Heart right ventricle (tissue), 16 donors: Measurements from ENCODE around the gene DUSP1. TPM values are rescaled to one million over a fixed set of nuclear protein-coding genes. Genes with fewer than 3 reads are reported as not detected.

Experiments
- ATAC-seq, 8 donors: fragments of 200-7000 bp; cut with Tn5 transposase; one replicate each; pipeline ENCODE4 v1.9.1; 2020; ENCODE audit warnings: mild to moderate bottlenecking in 8 of 8, moderate library complexity in 8 of 8, moderate number of reproducible peaks in 1 of 8
- DNase-seq, 2 donors: peaks; one replicate each; pipeline ENCODE4 v3.0.0-alpha.2; 2020
- H3K27ac ChIP-seq, 10 donors: fragments of 200-600 bp; sonication (generic) in 2 of 10; one replicate each; pipeline versions ENCODE4 v1.5.0 to v1.8.0; 2020 to 2022; ENCODE audit warnings: mild to moderate bottlenecking in 3 of 10
- H3K27me3 ChIP-seq, 7 donors: fragments of 200-600 bp; one replicate each; pipeline ENCODE4 v1.8.0; 2021 to 2022; ENCODE audit warnings: mild to moderate bottlenecking in 2 of 7
- H3K36me3 ChIP-seq, 9 donors: fragments of 200-600 bp; sonication (generic) in 1 of 9; one replicate each; pipeline versions ENCODE4 v1.5.0 to v1.8.0; 2020 to 2022; ENCODE audit warnings: mild to moderate bottlenecking in 2 of 9
- H3K4me1 ChIP-seq, 9 donors: fragments of 200-600 bp; sonication (generic) in 1 of 9; one replicate each; pipeline versions ENCODE4 v1.5.0 to v1.8.0; 2020 to 2022; ENCODE audit warnings: mild to moderate bottlenecking in 4 of 9
- H3K4me3 ChIP-seq, 10 donors: fragments of 200-600 bp; sonication (generic) in 2 of 10; one replicate each; pipeline versions ENCODE4 v1.5.0 to v1.8.0; 2020 to 2022; ENCODE audit warnings: mild to moderate bottlenecking in 7 of 10, moderate library complexity in 2 of 10
- H3K9me3 ChIP-seq, 11 donors: fragments of 200-600 bp in 10 of 11; sonication (generic) in 2 of 11; one replicate each; pipeline versions ENCODE4 v1.5.0 to v1.8.0; 2013 to 2022; ENCODE audit warnings: mild to moderate bottlenecking in 2 of 11, control low read depth in 1 of 11, moderate library complexity in 1 of 11
- WGBS, 2 donors: extraction: QIAGEN DNeasy Blood & Tissue Kit; methylation state at CpG; one replicate each; pipeline ENCODE4 v1.1.7; 2013; ENCODE audit warnings: inconsistent platforms in 1 of 2; 5-methylcytosine and 5-hydroxymethylcytosine counted together
- intact Hi-C, 10 donors: fragments of 100-400 bp; cut with DNase I; formaldehyde crosslinking; loops; one replicate each; pipeline versions ENCODE4 v1.11.1 to v1.14.2; 2022
- polyA plus RNA-seq, 2 donors: library from polyadenylated mRNA; stranded (reverse); fragments of 200-250 nt; gene quantifications; one replicate each; pipeline ENCODE4 v1.2.3, GENCODE V29; 2013
- total RNA-seq, 10 donors: library from RNA; stranded (reverse); fragmentation: NEBNext Ultra II Directional in 3 of 10; extraction: Animal tissue kit (Norgen Biotek cat#: 25700) in 3 of 10; gene quantifications; one replicate each; pipeline versions ENCODE4 v1.2.1 to v1.2.4, GENCODE V29; 2021 to 2023
- TF ChIP-seq, protein P1 (sequence below), 9 donors: fragments of 200-600 bp; sonication (generic) in 2 of 9; IDR thresholded peaks; one replicate each; pipeline versions ENCODE4 v1.5.0 to v1.8.0; 2021 to 2022; ENCODE audit warnings: antibody characterized with exemption in 9 of 9, mild to moderate bottlenecking in 5 of 9, moderate library complexity in 1 of 9
- donor health status: Arrhythmogenic right ventricular cardiomyopathy.
- donor health status: ischemic (EF 13 %, LVEDD 7.1; RV severe dilation, severe dysfunction).
- donor health status: healthy with polysubstance abuse.
- donor health status: DM: no; HTN: yes; CAD: no.
- donor health status: DM: no; HTN: no; CAD: no.
- donor health status: ischemic (EF 25% LVEDD 6.9; RV normal size, moderate dysfunction).
- donor health status: ischemic (EF 25% LVEDD 5.7; RV mildly dilated, moderate dysfunction).
- donor health status: healthy.
- donor health status: DM: yes; HTN: yes; CAD: no.
- donor health status: Ischemic cardiomyopathy.
- donor health status: ischemic (EF 35%, LVEDD 5.7; RV mildly dilated, moderate dysfunction).
- donor health status: nonischemic (EF 11% LVEDD 7.7; RV severe dilation, severe dysfunction).
- donor health status: DM: yes; HTN: yes; CAD: no.
- donor health status: PGD.
- donor health status: ischemic (EF 29% LVEDD 5.4; RV normal size, mild dysfunction).
- donor health status: nonischemic (EF 23%, LVEDD 6.1; RV moderate dilation, normal function).

DUSP1 gene
- total and polyA plus RNA-seq, 12 donors: 33.3 to 215 (median 125) TPM

DNA sequence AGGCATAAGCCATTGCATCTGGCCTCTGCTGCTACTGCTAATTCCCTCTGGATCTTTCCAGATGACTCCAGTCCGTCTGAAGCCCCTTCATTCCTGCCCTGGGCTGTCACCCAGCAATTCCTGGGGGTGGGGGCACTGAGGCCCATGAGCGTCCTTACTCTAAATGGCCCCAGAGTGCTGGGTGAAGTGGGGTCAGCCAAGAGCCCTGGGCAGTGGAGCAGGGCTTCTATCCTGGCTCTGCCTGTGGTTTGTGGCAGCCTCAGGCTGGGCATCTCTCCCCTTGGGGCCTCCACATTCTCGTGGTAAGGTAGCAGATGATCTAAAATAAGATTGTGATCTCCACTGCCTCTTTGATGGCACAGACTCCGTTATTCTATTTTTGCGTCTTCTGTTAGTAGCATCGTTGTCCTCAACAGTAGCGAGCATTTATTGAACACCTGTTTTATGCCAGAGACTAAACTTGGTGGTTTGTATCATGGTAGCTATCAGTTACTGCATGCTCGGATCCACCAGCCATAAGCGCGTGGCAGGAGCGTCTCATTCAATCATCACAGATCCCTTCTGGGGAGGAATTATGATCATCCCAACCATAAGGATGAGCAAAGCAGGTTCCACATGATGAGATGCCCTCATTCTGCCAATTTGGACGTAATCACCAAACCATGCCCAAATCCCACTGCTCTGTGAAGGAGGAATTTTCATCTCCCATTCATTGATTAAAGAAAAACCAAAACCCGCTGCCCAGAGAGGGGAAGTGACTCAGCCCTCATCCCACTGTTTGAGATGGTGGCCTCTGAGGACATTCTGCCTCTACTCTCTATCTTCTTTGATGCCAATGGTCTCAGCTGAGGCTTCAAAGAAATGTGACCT lies 21.9 kb upstream of the DUSP1 start:
- H3K27ac ChIP-seq: peak overlapping the region in 2 of 10 donors; percentile 11 to 95
- 90 to 91% methylated on average over 13 of the region's 13 CpGs for WGBS, 2 donors
- no peak for ATAC-seq
- TF ChIP-seq, protein P1, sequence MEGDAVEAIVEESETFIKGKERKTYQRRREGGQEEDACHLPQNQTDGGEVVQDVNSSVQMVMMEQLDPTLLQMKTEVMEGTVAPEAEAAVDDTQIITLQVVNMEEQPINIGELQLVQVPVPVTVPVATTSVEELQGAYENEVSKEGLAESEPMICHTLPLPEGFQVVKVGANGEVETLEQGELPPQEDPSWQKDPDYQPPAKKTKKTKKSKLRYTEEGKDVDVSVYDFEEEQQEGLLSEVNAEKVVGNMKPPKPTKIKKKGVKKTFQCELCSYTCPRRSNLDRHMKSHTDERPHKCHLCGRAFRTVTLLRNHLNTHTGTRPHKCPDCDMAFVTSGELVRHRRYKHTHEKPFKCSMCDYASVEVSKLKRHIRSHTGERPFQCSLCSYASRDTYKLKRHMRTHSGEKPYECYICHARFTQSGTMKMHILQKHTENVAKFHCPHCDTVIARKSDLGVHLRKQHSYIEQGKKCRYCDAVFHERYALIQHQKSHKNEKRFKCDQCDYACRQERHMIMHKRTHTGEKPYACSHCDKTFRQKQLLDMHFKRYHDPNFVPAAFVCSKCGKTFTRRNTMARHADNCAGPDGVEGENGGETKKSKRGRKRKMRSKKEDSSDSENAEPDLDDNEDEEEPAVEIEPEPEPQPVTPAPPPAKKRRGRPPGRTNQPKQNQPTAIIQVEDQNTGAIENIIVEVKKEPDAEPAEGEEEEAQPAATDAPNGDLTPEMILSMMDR (IDR thresholded peaks at IDR 0.05): no peak
- peaks cover 16 to 84% (median 50%) of the 10 kb centered on the region in 9 donors for H3K4me1 ChIP-seq
- H3K9me3 ChIP-seq: no peaks in the 10 kb centered on the region
- intact Hi-C loops: loop anchor here in 1 of 10 donors (10.0 kb wide), 1 partner anchor 62 kb away; no protein-coding TSS in a partner anchor
- H3K36me3 ChIP-seq: no peaks in the 10 kb centered on the region
- H3K27me3 ChIP-seq: no peaks in the 10 kb centered on the region
- DNase-seq: no peak
- no peak overlapping the region for H3K4me3 ChIP-seq

DNA sequence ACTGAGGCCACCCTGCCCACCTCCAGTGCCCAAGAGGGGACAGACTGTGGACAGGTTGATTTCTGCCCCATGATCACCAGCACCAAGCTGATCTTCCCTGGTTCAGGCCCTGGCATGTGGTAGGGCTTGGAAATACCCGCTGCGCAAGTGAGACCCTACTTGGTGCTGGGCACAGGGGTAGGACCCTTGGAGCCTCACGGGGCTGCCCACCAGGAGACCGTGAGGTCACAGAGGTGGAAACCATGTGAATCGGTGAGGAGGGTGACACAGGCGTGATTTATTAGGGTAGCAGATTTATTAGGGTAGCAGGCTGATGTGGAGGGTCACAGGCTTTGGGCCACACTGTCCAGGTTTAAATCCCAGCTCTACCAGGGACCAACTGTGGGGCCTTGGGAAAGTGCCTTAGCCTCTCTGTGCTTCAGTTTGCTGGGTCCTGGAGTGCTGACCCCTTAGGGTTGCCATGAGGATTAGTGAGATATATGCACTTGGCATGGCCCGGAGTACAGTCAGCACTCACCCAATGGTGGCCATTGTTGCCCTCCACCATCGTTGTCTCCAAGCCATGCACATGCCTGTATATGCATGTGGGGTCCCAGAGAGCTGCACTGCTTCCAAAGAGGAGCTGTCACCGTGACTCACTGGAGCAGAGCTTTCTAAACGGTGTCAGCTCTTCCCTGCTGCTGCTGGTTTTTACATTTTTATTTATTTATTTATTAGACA lies 20.9 kb upstream of the DUSP1 start:
- Histone ChIP-seq H3K4me3 (no peak overlapping the region), H3K9me3 (no peaks in the 10 kb centered on the region), H3K27me3 (no peaks in the 10 kb centered on the region), H3K36me3 (no peaks in the 10 kb centered on the region), H3K4me1 (peaks cover 16 to 75% (median 50%) of the 10 kb centered on the region in 9 donors), H3K27ac (no peak overlapping the region)
- DNase-seq (no peak), ATAC-seq (no peak)
- intact Hi-C loops: loop anchor here in 1 of 10 donors (10.0 kb wide), 1 partner anchor 63 kb away; no protein-coding TSS in a partner anchor
- TF ChIP-seq, protein P1 (IDR thresholded peaks at IDR 0.05): no peak
- 96 to 97% methylated on average over 10 of the region's 10 CpGs for WGBS, 2 donors

DNA sequence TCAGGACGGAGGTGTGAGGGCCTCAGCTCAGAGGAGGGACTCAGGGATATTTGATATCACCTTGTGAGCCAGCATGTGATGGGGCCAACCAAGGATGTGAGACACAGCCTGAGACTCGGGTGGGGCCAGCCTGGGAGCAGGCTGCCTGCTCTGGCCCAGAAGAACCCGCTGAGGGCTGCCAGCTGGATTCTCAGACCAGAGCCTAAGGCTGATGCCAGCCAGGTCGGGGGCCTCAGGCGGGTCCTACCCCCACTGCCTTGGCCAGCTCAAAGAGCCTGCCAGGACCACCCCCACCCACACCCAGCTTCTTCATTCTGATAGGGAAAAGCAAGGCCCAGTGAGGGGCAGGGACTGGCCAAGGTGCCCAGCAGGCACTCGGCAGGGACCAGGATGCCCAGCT lies 20.3 kb upstream of the DUSP1 start:
- H3K4me3 ChIP-seq: no peak overlapping the region
- DNase-seq: no peak

GRCh38 chr5:172790496-172790889 lies 19.5 kb upstream of the DUSP1 start:
- Histone ChIP-seq H3K27ac (peak overlapping the region in 2 of 10 donors; percentile 78 to 90), H3K4me3 (no peak overlapping the region), H3K4me1 (peaks cover 16 to 61% (median 42%) of the 10 kb centered on the region in 9 donors), H3K9me3 (no peaks in the 10 kb centered on the region), H3K36me3 (no peaks in the 10 kb centered on the region), H3K27me3 (no peaks in the 10 kb centered on the region)
- TF ChIP-seq, protein P1 (IDR thresholded peaks at IDR 0.05): no peak
- 77 to 82% methylated on average over 5 of the region's 5 CpGs for WGBS, 2 donors
- ATAC-seq: no peak
- no peak for DNase-seq
- intact Hi-C loops: loop anchor here in 1 of 10 donors (10.0 kb wide), 1 partner anchor 64 kb away; no protein-coding TSS in a partner anchor

More for the DNA sequence above, 20.3 kb upstream of the DUSP1 start:
- TF ChIP-seq, protein P1 (IDR thresholded peaks at IDR 0.05): no peak
- Histone ChIP-seq H3K36me3 (no peaks in the 10 kb centered on the region), H3K9me3 (no peaks in the 10 kb centered on the region), H3K27ac (no peak overlapping the region), H3K27me3 (no peaks in the 10 kb centered on the region), H3K4me1 (peaks cover 16 to 69% (median 50%) of the 10 kb centered on the region in 9 donors)
- intact Hi-C loops: loop anchor here in 1 of 10 donors (10.0 kb wide), 1 partner anchor 64 kb away; no protein-coding TSS in a partner anchor
- ATAC-seq: no peak
- WGBS, 2 donors: 84 to 93% methylated on average over 6 of the region's 6 CpGs
